CD4-positive, alpha-beta T cell treated with Interleukin-21 for 1 hour (primary cell): ENCODE measurements around the gene GDPD5.

ENCODE experiments used
- DNase-seq: peaks from one replicate; pipeline ENCODE4 v3.0.0-alpha.2; 2020

The GDPD5 gene

DNA sequence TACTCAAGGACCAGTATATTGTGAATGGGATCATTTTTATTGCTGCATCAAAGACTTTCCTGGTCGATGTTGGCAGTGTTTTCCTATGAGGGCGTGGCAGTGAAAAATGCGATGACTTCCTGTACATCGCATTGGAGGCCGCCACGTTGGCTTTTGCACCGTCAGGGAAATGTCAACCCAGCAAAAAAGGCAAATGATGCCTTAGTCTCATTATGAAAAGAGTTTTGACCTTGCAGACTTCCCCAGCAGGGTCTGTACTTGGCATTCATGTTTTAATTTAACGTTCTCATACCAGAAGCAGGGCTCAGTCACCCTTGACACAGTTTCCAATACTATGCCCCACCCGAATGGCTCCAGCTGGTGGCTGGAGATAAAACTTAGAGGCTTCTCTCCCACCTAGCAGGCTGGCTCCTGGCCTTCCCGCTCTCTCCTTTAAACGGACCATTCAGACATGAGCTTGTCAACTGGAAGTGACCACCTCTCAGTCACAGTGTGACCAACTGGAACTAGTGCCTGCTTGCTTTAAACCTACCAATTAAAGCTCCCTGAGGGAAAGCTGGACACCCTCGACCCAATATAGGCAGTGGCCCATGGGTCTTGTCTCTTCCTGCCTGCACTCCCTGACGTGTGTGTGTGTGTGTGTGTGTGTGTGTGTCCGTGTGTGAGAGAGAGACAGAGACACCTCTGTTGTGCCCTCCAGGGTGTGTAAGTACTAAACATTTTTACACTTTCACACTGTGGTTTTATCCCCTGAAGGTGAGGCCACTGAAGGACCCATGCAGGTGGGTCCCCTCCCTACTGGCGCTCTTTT lies 8.7 kb upstream of the GDPD5 start:
- DNase-seq = no peak

DNA sequence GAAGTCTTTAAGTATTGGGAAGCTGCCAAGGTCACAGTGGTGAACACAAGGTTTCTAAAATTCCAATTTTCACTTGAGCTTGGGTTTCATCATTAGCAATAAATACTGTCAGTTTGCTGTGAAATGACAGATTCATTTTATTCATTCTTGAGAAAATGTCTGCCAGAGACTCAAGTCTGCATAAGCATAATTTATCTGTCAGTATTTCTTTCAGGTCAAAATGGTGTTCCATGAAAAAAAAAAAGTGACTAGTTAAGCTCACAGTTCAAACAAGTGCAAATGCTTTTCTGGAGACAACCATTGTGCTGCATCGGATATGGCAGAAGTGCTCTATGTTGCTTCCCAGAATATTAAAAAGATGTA lies 8.1 kb upstream of the GDPD5 start:
- DNase-seq = no peak

DNA sequence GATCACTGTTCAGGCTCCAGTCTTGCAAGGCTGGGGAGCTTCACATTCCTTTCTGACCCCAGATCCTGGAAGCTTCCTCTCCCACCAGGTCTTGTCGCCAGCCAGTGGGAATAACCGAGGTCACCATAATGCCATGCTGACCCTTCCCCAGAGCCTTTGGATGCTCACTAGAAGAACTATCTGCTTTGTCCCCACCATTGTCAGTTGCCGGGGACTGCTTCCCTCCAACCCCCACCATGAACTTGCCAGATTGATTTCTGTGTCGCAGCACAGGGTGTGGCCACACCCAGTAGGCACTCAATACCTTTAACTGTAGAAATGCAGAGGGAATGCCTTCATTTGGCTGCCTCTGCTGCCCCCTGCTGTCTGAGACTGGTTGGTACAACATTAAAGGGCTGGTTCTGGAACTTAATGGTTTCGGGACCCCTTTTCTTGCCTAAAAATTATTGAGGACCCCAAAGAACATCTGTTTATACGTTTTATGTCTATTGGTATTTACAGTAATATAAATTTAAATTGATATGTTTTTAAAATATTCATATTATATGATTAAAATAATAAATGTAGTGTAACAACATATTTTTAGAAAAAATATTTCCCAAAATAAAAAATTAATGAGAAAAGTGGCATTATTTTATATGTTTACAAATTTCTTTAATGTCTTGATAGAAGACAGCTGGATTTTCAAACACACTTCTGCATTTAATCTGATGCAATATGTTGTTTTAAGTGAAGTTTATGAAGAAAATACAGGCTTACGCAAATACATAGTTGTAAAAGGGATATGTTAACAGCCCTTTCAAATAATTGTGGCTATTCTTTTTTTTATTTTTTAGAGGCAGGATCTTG lies 6.7 kb upstream of the GDPD5 start:
- DNase-seq = peak; percentile 87

DNA sequence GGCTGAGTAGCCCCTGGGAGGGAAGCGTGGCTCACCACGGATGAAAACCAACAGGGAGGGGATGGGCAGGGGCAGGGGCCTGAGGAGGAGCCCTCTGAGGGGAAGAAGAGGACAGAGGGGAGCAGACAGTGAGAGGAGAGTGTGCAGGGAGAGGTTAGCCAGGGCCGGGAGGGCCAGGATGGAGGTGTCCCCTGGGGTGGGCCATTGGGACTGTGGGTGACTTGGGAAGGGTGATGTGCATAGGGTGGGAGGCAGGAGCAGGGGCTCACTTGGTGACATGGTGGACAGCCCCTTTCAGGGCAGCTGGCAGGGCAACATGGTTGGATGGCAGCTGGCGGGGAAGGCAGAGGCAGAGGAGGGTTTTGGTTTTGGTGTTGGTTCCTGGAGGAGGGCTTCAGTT lies 5.6 kb upstream of the GDPD5 start:
- DNase-seq = no peak

DNA sequence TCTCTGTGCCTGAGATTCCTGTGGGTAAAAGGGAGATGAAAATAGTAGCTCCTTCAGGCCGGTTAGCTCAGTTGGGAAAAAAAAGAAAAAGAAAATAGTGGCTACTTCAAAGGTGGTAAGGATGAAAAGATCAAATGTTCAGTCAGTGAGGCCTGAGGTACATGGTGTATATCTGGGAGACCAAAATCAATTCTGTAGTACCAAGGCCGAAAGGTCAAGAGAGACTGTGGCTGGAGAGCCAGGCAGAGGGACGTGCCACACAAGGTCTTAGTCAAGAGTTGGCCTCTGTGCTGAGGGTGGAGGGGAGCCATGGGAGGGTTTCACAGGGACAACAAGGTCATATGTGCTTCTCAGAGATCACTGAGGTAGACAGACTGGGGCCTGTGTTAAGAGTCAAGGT lies 4.8 kb upstream of the GDPD5 start:
- no peak for DNase-seq

DNA sequence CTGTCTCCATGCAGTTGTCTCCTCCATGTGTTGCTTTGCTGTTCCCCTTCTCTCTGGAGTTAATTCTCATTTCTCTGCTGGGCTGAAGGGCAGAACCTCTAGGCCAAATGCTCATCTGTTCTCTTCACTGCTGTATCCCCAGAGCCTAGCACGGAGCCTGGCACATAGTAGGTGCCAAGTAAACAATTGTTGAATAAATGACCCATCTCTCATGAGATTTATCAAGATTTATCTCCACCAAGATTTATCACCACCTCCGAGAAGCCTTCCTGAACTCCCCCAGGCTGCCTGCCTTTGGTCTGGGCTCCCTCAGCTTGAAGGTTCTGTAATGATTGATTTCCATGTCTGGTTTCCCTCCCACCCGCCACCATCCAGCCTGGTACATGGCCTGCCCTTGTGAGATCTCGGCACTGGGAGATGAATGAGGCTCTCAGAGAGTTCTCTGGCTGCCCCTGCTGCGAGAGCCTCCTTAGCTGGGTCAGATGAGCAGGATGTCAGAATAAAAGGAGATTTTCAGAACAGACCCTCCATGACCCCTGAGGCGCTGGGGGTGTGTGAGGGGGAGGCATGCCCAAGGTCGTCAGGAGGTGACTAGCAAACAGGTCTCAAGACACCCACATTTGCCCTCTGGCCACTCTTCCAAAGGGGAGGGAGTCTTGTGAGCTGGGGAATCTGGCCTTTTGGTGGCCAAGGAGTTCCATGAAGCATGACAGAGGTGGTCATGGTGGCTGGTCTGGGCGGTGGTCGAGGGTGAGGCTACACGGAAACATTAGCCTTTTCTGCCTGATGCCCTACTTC lies 2.4 kb upstream of the GDPD5 start:
- no peak for DNase-seq

DNA sequence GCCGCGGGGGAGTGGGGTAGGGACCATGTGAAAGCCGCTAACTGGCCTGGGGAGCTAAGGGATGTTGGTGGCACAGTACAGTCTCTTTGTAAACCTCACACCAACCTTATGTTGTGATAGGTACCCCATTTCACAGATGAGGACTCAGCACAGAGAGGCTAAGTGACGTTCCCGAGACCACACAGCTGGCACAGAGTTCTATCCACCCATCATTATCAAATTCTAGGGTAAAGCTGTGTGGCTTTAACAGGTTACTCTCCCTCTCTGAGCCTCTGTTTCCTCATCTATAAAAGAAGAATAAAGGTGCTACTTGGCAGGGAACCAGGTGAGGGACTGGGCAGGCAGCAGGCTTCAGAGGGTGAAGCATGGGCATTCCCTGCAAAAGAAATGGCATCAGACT lies 1.4 kb upstream of the GDPD5 start:
- no peak for DNase-seq

DNA sequence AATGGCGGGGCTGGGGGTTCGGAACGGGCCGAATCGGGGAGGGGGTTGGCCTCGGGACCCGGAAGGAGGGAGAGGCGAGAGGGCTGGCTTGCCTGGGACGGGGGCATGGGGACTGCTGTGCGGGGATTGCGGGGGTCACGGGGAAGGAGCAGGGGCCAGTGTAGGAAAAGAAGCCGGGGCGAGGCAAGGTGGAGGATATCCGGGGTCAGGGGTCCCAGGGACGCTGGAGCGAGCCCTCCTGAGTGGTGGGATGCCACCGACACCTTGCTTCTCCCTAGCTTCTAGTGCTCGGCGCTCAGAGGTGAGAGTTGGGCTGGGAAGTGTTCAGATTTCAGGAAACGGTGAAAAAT lies 426 bp upstream of the GDPD5 start:
- no peak for DNase-seq

DNA sequence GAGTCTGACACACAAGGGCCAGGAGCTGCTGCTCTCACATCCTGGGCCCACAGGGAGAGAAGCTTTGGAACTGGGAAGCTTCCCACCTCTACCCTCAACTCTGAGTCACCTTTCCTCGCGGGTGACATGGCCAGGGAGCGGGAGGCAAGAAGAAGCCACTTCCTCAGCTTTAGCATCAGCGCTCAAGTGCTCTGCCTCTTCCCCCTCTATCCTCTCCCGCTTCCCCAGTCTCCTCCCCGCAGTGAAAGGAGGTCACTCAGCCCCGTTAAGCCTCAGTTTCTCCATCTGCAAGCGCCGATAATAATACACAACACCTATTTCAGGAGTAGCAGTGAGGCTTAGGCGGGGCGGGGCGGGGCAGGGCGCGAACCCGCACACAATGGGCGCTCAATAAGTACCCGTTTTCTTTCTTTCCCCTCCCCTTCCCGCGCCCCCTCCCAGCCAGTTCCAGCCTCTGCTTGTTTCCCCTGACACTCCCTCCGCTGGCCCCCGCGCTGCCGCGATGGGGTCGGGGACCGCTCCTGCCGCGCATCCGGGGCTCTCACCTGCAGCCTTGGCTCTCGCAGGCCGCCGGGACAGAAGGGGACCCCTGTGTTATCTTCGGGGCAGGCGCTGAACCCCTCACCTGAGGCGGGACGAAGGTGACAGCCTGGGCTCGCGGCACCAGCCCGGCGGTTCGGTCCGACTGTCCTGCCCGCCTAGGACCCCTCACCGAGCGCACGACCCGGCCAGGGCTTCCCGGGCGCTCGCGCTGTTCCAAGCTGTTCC lies 892 bp downstream of the GDPD5 start:
- DNase-seq = peak; percentile 27

DNA sequence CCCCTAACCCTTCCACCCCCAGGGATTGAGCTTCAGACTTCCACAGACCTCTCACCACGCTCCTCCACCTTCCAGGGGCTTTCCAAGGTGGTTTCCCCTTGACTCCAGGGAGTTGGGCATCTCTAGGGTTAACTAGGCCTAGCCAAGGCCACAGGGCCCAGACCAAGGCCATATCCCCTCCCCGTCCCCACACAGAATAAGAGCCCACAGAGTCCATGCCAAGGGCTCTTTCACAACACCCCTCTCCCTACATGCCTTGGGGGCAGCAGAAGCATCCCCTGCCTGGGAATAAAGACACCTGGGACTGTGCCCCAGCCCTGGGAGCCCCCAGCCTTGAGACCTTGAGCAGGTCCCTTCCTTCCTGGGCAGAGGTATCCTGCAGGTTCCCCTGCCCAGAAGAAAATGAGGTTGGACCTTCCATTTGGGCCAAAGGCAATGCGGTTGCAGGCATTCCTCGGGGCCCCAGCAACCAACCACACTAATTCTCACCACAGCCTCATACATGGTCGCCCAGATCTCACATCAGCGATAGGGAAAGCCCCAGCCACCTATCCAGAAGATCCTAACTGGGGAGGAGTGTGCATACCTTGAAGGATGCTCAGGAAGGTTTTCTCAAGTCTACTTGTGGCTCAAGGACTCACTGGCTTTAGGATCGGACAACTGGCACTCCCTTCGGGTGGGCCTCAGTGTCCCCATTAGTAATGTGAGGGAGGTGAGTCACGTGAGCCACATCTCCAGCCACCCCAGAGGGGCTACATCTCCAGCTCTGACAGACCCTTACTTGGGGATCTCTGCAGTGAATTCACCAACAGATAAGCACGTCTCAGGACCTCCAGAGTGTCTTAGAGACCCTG lies 1.7 kb downstream of the GDPD5 start:
- DNase-seq = no peak

DNA sequence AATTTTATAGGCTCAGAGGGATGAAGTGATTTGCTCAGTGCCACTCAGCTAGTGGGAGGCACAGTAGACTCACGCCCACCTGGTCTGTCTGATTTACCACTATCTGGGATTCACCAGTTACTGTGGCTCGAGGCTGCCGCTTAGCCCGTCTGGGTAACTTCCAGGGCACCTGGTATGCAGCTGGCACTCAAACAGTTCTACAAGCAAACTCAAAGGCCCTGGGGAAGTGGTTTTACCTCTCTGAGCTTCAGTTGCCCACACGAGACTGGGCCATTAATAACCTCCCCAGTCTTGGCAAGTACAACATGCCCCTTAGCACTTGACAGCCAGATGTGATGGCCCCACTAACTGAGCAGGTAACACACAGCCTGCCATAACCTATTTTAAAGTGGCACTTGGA lies 2.6 kb downstream of the GDPD5 start:
- DNase-seq = no peak

DNA sequence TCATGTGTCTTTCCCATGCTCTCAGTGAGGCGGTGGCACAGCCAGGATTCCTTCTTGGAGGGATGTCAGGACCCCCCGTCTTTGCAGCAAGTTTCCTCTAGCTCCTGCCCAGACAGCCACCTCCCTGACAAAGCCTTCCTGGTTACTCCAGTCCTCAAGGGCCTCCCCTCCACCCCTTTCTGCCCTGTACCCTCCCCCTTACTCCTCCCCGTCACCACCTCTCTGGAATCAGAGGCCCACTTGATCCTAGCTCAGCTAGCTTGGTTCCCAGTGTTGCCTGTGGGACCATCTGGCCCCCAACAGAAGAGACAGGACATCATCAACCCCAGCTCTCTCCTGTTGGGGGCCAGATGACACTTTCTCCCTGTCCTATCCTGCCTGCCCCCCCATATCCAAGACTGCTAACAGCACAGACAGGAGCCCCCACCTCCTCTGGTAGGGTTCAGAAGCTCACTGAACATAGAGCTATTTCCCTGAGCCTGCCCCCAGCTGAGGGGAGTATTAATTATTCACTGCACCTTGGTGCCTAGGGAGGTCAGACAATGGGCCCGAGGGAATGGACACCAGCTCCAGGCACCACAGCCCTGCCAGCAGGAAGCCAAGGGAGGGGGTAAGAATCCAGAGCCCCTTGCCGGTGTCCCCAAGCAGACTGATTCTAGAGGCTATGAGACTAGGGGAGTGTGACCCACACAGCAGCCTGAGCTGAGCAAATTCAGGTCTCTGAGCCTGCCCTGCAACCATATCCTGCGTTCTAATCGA lies 3.3 kb downstream of the GDPD5 start:
- DNase-seq = no peak

DNA sequence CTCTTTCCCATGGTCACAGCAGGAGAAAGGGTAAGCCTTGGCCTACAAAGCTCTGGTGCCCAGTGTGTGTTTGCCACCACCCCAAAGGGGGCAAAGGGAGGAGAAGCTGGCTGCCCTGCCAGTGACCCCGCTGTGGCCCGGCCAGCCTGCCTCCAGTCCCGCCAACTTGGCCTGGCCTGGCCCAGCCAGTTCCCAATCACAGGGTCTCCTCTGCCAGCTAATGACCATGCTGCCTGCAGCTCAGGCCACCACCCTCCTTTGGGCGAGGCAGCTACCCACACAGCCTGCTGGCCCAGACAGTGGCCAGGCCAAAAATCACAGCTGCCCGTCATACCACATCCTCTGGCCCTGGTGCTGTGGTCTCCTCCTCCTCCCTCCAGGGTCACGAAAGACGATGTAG lies 5.1 kb downstream of the GDPD5 start:
- no peak for DNase-seq

DNA sequence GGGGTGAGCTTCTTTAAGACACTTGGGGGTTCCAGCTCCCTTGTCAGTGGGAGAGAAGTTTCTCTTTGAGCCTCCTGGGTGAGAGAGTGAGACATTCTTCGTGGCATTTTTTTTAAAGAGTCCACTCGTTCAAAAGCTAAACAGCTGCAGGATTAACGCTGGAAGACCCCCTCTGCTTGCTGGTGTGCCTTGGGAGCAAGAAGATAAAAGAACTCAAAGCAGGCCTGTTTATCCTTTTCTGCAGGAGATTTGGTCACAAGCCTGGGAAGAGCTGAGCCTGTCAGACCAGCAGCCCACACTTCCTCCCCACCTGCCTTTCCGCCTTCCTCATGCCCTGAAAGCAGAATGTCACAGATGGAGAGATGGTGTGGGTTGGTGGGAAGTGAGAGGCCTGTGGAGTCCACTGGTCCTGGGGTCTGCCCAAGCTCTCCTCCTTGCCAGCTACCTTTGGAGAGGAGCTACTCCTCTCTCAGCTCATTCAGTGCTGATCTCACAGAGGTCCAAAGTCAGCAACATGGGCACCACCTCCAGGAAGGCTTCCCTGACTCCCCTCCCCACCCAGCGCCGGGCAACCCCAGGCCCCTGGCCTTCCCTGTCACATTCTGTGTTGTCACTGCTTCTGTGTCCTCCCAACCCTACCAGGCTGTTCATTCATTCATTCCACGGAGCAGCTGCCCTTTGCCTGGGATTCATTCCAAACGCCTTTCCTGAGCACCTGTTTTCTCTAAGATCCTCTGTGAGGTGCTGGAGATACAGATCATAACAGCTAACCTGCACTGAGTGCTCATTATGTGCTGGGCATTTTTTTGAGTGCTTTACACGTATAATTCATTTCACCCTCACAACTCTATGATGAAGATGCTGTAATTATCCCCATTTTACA lies 6.7 kb downstream of the GDPD5 start:
- DNase-seq = no peak

DNA sequence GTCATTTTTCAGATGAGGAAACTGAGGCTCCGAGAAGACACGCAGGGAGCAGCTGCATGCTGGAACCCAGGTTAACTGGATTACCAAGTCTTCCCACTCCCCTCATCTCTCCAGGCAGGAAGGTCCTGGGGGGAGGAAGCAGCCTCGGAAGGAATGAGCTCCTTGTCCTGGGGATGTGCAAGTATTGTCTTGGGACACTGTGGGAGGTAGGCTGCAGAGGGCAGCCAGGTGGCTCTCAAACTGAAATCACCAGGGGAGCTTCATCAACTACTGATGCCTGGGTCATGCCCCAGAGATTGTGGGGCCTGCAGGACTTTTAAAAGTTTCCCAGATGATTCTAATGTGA lies 7.6 kb downstream of the GDPD5 start:
- no peak for DNase-seq

DNA sequence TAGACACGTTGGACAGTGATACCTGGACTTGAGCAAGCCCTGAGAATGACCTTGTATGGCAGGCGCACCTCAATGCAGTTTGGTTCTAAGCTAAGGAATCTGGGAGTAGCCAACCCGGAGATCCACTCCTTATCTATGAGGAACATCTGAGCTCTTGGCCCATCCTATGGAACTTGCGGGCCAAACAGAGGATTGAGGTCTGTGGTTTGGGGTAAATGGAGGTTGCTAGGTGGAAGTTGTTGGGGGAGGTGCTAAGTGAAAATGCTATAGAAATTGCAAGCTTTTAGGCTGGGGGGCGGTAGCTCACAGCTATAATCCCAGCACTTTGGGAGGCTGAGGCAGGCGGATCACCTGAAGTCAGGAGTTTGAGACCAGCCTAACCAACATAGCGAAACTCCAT lies 8.9 kb downstream of the GDPD5 start:
- no peak for DNase-seq

DNA sequence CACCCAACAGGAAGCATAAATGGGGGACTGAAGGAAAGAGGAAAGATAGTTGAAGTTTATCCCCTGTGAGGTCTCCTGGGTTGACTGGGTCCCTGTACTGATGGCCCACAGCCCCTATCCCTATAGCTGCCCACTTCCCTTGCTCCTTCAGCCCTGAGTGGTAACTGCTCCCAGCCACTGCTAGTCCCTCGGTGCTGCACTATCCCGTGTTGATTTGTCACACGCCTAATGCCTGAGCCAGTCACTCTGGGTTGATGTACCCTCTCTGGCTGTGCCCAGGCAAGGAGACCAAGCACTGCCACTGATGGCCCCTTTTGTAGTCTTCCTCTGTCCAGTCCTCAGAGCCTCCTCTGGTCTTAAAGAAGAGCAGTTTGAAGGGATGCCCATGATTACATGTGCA lies 9.6 kb downstream of the GDPD5 start:
- no peak for DNase-seq

DNA sequence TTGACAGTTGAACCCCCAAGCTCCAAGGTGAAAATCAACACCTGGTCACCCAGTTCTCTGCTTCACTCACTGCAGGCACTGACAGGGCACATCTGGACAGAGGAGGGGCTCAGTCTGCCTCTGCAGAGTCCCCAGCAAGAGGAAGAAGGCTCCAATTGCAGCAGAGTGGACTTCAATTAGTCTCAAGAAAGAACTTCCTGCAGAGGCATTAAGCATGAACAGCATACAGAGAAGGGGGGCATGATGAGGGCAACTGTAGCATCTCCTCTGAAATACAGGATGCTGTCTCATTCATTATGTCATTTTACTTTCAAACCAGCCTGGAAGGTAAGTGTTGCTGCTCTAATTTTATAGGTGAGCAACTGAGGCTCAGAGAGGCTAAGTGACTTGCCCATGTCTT lies 11.1 kb downstream of the GDPD5 start:
- no peak for DNase-seq

DNA sequence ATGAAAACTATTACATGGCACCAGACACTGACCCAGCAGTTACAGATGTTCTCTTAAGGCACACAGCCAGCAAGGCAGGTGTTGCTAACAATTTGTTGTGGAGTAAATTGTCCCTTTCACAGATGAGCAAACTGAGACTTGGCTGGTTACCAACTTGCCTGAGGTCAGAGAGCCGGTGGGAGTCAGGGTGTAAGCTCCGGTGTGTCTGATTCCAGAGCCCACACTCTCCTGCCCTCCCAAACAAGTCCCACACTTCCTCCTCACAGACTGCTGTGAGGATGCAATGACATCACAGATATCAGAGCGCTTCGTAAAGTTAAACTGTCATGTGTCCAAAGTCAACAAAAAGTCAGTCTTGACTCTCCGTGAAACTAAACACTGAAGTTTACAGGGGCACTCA lies 12.5 kb downstream of the GDPD5 start:
- DNase-seq = no peak

DNA sequence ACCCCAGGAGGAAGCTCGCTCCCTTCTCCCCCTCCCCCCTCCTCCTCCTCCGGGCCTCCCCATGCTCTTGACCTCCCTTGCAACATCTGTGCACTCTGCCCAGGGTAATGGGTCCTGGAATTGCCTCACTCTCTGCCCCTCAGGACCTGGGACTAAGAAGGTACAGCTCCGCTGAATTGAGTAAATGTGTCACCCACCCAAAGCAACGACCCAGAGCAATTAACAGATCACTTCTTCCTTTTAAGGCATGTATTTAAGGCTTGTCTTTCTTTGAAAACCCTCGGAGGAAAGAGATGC lies 15.1 kb downstream of the GDPD5 start:
- no peak for DNase-seq
